H9 (cell line): Measurements from ENCODE around the gene GTF3A. TPM values are rescaled to one million over a fixed set of nuclear protein-coding genes. Genes with fewer than 3 reads are reported as not detected.

ENCODE experiments used
- DNase-seq: peaks from one replicate; pipeline ENCODE4 v3.0.0-alpha.2; 2017
- H2AFZ ChIP-seq: one replicate; pipeline ENCODE4 v1.6.1; 2013; ENCODE audit warnings: mild to moderate bottlenecking, low read length, control low read depth, moderate library complexity
- H2AK5ac ChIP-seq: 2 replicates; pipeline ENCODE4 v1.6.1; 2013; ENCODE audit warnings: low read length, control low read depth, mixed read lengths; ENCODE audit not compliant: insufficient read length
- H2BK120ac ChIP-seq: one replicate; pipeline ENCODE4 v1.6.1; 2013; ENCODE audit warnings: low read depth, mild to moderate bottlenecking, low read length, control low read depth, inconsistent platforms; ENCODE audit not compliant: poor library complexity, severe bottlenecking
- H2BK12ac ChIP-seq: 2 replicates; pipeline ENCODE4 v1.6.1; 2013; ENCODE audit warnings: low read length, control low read depth, mixed read lengths, low read depth; ENCODE audit not compliant: insufficient read length
- H2BK15ac ChIP-seq: 2 replicates; pipeline ENCODE4 v1.6.1; 2013; ENCODE audit warnings: low read depth, low read length, control low read depth
- H2BK20ac ChIP-seq: one replicate; pipeline ENCODE4 v1.6.1; 2013; ENCODE audit warnings: low read depth, mild to moderate bottlenecking, low read length, control low read depth, inconsistent platforms; ENCODE audit not compliant: poor library complexity, severe bottlenecking
- H2BK5ac ChIP-seq: 2 replicates; pipeline ENCODE4 v1.6.1; 2013; ENCODE audit warnings: low read length, control low read depth, mixed read lengths; ENCODE audit not compliant: insufficient read length
- H3K14ac ChIP-seq: 2 replicates; pipeline ENCODE4 v1.6.1; 2013; ENCODE audit warnings: low read length, control low read depth; ENCODE audit not compliant: insufficient read depth
- H3K18ac ChIP-seq: 2 replicates; pipeline ENCODE4 v1.6.1; 2013; ENCODE audit warnings: low read depth, mild to moderate bottlenecking, mixed read lengths, low read length, control low read depth; ENCODE audit not compliant: insufficient read length
- H3K23ac ChIP-seq: 2 replicates; pipeline ENCODE4 v1.6.1; 2013; ENCODE audit warnings: low read length, control low read depth, mixed read lengths, low read depth; ENCODE audit not compliant: insufficient read length
- H3K23me2 ChIP-seq: 2 replicates; pipeline ENCODE4 v1.6.1; 2013; ENCODE audit warnings: low read depth, mild to moderate bottlenecking, mixed read lengths, low read length, control low read depth; ENCODE audit not compliant: insufficient read length, poor library complexity, severe bottlenecking
- H3K27ac ChIP-seq: 2 replicates; pipeline ENCODE4 v1.5.1; 2013; ENCODE audit warnings: low read length, control low read depth, mixed read lengths, low read depth; ENCODE audit not compliant: insufficient read length
- H3K27me3 ChIP-seq: 2 replicates; pipeline ENCODE4 v1.6.1; 2013; ENCODE audit warnings: low read length, control low read depth, inconsistent platforms; ENCODE audit not compliant: insufficient read depth
- H3K4ac ChIP-seq: 2 replicates; pipeline ENCODE4 v1.6.1; 2013; ENCODE audit warnings: low read depth, mild to moderate bottlenecking, control low read depth, inconsistent platforms, low read length, moderate library complexity
- H3K4me1 ChIP-seq: 2 replicates; pipeline ENCODE4 v1.6.1; 2013; ENCODE audit warnings: low read length, control low read depth, inconsistent platforms; ENCODE audit not compliant: insufficient read depth
- H3K4me2 ChIP-seq: 2 replicates; pipeline ENCODE4 v1.6.1; 2013; ENCODE audit warnings: low read length, control low read depth, mixed read lengths; ENCODE audit not compliant: insufficient read length, insufficient read depth
- H3K56ac ChIP-seq: 2 replicates; pipeline ENCODE4 v1.6.1; 2013; ENCODE audit warnings: low read depth, mild to moderate bottlenecking, mixed read lengths, low read length, control low read depth; ENCODE audit not compliant: insufficient read length
- H3K79me1 ChIP-seq: 2 replicates; pipeline ENCODE4 v1.6.1; 2013; ENCODE audit warnings: low read depth, mild to moderate bottlenecking, moderate library complexity, low read length, control low read depth, inconsistent platforms; ENCODE audit not compliant: insufficient read depth, poor library complexity, severe bottlenecking
- H3K79me2 ChIP-seq: 2 replicates; pipeline ENCODE4 v1.6.1; 2013; ENCODE audit warnings: low read length, control low read depth, inconsistent platforms; ENCODE audit not compliant: insufficient read depth
- H3K9ac ChIP-seq: 2 replicates; pipeline ENCODE4 v1.6.1; 2013; ENCODE audit warnings: low read length, control low read depth, mixed read lengths; ENCODE audit not compliant: insufficient read length; ENCODE audit errors: extremely low read depth
- H3K9me3 ChIP-seq: one replicate; pipeline ENCODE4 v1.6.1; 2013; ENCODE audit warnings: low read depth, low read length, inconsistent platforms; ENCODE audit not compliant: control insufficient read depth
- H3T11ph ChIP-seq: one replicate; pipeline ENCODE4 v1.6.1; 2013; ENCODE audit warnings: mild to moderate bottlenecking, low read length, control low read depth, inconsistent platforms
- H4K20me1 ChIP-seq: one replicate; pipeline ENCODE4 v1.6.1; 2013; ENCODE audit not compliant: control insufficient read depth, insufficient read length, insufficient read depth
- H4K5ac ChIP-seq: 2 replicates; pipeline ENCODE4 v1.6.1; 2013; ENCODE audit warnings: low read depth, mild to moderate bottlenecking, mixed read lengths, low read length, control low read depth; ENCODE audit not compliant: insufficient read length
- H4K8ac ChIP-seq: replicated peaks from 2 replicates; pipeline ENCODE4 v1.6.1; 2013; ENCODE audit warnings: low read length, control low read depth, mixed read lengths, low read depth; ENCODE audit not compliant: insufficient read length
- H4K91ac ChIP-seq: 2 replicates; pipeline ENCODE4 v1.6.1; 2013; ENCODE audit warnings: low read depth, mild to moderate bottlenecking, moderate library complexity, mixed read lengths, low read length, control low read depth; ENCODE audit not compliant: insufficient read length
- H3K27ac Mint-ChIP-seq, 3 experiments: 2 replicates in 2 of 3; 3 replicates in 1 of 3; pipeline ENCODE4 v1.8.0; 2020 to 2021; ENCODE audit warnings: mixed read lengths in 3 of 3, mild to moderate bottlenecking in 1 of 3, moderate library complexity in 1 of 3
- H3K27me3 Mint-ChIP-seq: 2 replicates; pipeline ENCODE4 v1.8.0; 2021; ENCODE audit warnings: low read depth, mild to moderate bottlenecking, moderate library complexity, mixed read lengths
- H3K36me3 Mint-ChIP-seq, 3 experiments: 2 replicates in 2 of 3; 3 replicates in 1 of 3; pipeline ENCODE4 v1.8.0; 2020 to 2021; ENCODE audit warnings: low read depth in 3 of 3, mixed read lengths in 3 of 3; ENCODE audit not compliant: insufficient read depth in 1 of 3
- H3K4me1 Mint-ChIP-seq, 2 experiments: 2 replicates each; pipeline ENCODE4 v1.8.0; 2020; ENCODE audit warnings: mixed read lengths in 2 of 2
- H3K4me3 Mint-ChIP-seq, 2 experiments: 2 replicates in 1 of 2; 3 replicates in 1 of 2; pipeline ENCODE4 v1.8.0; 2020 to 2021; ENCODE audit warnings: mild to moderate bottlenecking in 2 of 2, mixed read lengths in 2 of 2, moderate library complexity in 1 of 2
- H3K9me3 Mint-ChIP-seq, 2 experiments: 2 replicates in 1 of 2; 3 replicates in 1 of 2; pipeline ENCODE4 v1.8.0; 2020; ENCODE audit warnings: mild to moderate bottlenecking in 2 of 2, mixed read lengths in 2 of 2, moderate library complexity in 1 of 2
- CTCF ChIP-seq: fragments of 200-600 bp; sonication (generic); conservative IDR thresholded peaks from 3 replicates; pipeline ENCODE4 v1.8.0; 2021; ENCODE audit warnings: antibody characterized with exemption, mild to moderate bottlenecking
- WGBS: extraction: QIAGEN DNeasy Blood & Tissue Kit; methylation state at CpG from one replicate; pipeline ENCODE4 v1.1.7; 2013; ENCODE audit warnings: missing lambda C conversion rate, low lambda C conversion rate, mixed read lengths; ENCODE audit not compliant: insufficient read length; ENCODE audit errors: extremely low coverage; 5-methylcytosine and 5-hydroxymethylcytosine counted together
- total RNA-seq: library from RNA; stranded (reverse); gene quantifications from 2 replicates; pipeline ENCODE4 v1.2.1, GENCODE V29; 2021

The GTF3A gene
- total RNA-seq, 1 experiment from 2014 or later, result 70.0 TPM

- Histone ChIP-seq H2BK20ac (no peak overlapping the region), H3K14ac (no peak overlapping the region), H3K9me3 (no peaks in the 10 kb centered on the region), H3K27ac (no peak overlapping the region), H3K23me2 (no peaks in the 10 kb centered on the region), H3K4ac (no peak overlapping the region), H2BK12ac (no peak overlapping the region), H2BK5ac (no peak overlapping the region), H4K20me1 (no peaks in the 10 kb centered on the region), H3K18ac (no peak overlapping the region), H2BK15ac (no peak overlapping the region), H4K91ac (no peak overlapping the region), H4K5ac (no peak overlapping the region), H3K4me1 (no peaks in the 10 kb centered on the region), H3K9ac (no peak overlapping the region), H3K79me1 (no peaks in the 10 kb centered on the region), H3K27me3 (no peaks in the 10 kb centered on the region), H3K4me2 (no peak overlapping the region), H3T11ph (no peak overlapping the region), H3K79me2 (no peaks in the 10 kb centered on the region), H4K8ac (no peak overlapping the region), H3K56ac (no peak overlapping the region), H3K23ac (no peak overlapping the region), H2BK120ac (no peak overlapping the region), H2AK5ac (no peak overlapping the region), H2AFZ (no peak overlapping the region)
- Mint-ChIP-seq H3K9me3 (peaks cover 0 to 3% of the 10 kb centered on the region in 2 experiments; a peak in 1 of 5 replicates), H3K4me1 (peaks cover 5% of the 10 kb centered on the region in 2 experiments; a peak in 2 of 4 replicates), H3K4me3 (no peak overlapping the region), H3K27me3 (peaks cover 2% of the 10 kb centered on the region), H3K36me3 (no peaks in the 10 kb centered on the region), H3K27ac (no peak overlapping the region)
- TF ChIP-seq CTCF, result no peak
- no peak for DNase-seq
- no CpG with 5 or more reads among the region's 3 CpGs for WGBS
These were observed 48.5 kb downstream of the GTF3A start for GRCh38 chr13:27472941-27473340.
